ENCODE results near the gene DOK1. TPM values are rescaled to one million over a fixed set of nuclear protein-coding genes. Genes with fewer than 3 reads are reported as not detected.

Gene DOK1
- total and polyA plus RNA-seq, 2 donors (not counting 1 experiment from before 2014, with no cell fraction given) = 29.1 to 41.4 TPM

DNA sequence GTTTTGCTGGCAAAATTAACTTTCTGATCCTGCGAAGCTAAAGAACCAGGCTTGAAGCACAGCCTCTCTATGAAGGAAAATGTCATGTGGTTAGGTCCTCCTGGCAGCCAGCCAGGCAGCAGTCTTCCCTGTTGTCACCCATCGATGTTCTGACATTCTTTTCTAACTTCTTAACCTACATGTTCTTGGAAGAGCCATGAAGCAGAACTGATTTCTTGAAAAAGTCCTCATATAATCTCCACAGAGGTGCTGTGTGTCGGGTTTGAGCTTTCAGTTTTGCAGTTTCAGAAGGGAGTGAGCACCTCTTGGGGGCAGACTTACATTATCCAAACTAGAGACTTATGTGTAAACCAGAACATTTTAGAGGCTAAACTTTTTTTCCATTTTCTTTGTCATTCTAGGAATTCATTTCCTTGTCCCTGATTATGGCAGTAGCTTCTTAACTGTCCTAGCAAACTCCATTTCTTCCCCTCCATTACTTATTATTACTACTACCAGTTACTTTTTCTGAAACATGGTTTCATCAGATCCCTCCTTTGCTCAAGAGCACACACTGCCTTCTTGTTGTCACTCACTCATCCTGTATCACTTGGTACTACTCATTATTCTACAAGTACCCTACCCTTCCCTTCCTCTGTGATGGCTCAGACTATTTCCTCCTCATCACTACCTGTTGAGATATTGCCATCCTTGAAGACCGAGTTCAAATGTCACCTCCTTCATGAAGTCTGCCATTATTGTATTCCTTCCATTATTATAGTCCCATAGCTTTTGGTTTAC is 31.1 kb downstream of the DOK1 start:
- H3K4me2 ChIP-seq (replicated peaks; ENCODE audit: low read depth, low read length, poor library complexity, severe bottlenecking) = peak overlapping the region; percentile 15
- Mint-ChIP-seq H3K27me3 (peaks cover 10% of the 10 kb centered on the region), H3K27ac (peak overlapping the region; percentile 39), H3K4me3 (peak overlapping the region; percentile 63), H3K4me1 (peaks cover 9% of the 10 kb centered on the region), H3K9me3 (ENCODE audit: insufficient read depth) (no peaks in the 10 kb centered on the region)
- H2AFZ ChIP-seq (ENCODE audit: insufficient read depth, low read depth, low read length, poor library complexity, severe bottlenecking) = peak overlapping the region; percentile 46
- ATAC-seq (ENCODE audit: low read depth) (no peak), DNase-seq (peak; percentile 27)
- no peaks in the 10 kb centered on the region for H4K20me1 ChIP-seq (ENCODE audit: control insufficient read depth, insufficient read depth, low read length, poor library complexity, severe bottlenecking)
- TF ChIP-seq, protein P1, sequence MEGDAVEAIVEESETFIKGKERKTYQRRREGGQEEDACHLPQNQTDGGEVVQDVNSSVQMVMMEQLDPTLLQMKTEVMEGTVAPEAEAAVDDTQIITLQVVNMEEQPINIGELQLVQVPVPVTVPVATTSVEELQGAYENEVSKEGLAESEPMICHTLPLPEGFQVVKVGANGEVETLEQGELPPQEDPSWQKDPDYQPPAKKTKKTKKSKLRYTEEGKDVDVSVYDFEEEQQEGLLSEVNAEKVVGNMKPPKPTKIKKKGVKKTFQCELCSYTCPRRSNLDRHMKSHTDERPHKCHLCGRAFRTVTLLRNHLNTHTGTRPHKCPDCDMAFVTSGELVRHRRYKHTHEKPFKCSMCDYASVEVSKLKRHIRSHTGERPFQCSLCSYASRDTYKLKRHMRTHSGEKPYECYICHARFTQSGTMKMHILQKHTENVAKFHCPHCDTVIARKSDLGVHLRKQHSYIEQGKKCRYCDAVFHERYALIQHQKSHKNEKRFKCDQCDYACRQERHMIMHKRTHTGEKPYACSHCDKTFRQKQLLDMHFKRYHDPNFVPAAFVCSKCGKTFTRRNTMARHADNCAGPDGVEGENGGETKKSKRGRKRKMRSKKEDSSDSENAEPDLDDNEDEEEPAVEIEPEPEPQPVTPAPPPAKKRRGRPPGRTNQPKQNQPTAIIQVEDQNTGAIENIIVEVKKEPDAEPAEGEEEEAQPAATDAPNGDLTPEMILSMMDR (IDR thresholded peaks at IDR 0.05) = no peak
- TF ChIP-seq EZH2 (IDR thresholded peaks at IDR 0.05; ENCODE audit: borderline replicate concordance, insufficient read depth, low read depth, low read length, poor library complexity, severe bottlenecking) = no peak
- intact Hi-C loops (cut with micrococcal nuclease) = loop anchor here (2.0 to 5.0 kb wide), 2 partner anchors 55 to 193 kb away; no protein-coding TSS in a partner anchor
- 60% methylated on average over 1 of the region's 4 CpGs for WGBS (ENCODE audit: insufficient coverage)
- H3K4me3 ChIP-seq (ENCODE audit: control extremely low read depth in 1 of 5, extremely low read depth in 1 of 5, insufficient read depth in 1 of 5, low read depth in 2 of 5, low read length in 4 of 5) = no peak overlapping the region
- H3K9me3 ChIP-seq (ENCODE audit: control extremely low read depth in 1 of 3, control insufficient read depth in 2 of 3, insufficient read depth in 1 of 3, low read length in 2 of 3) = no peaks in the 10 kb centered on the region
- H3K27ac ChIP-seq (ENCODE audit: low read length in 2 of 2) = no peak overlapping the region
- no peaks in the 10 kb centered on the region for H3K36me3 ChIP-seq (replicated peaks in 1 of 2; ENCODE audit: control extremely low read depth in 1 of 2, control insufficient read depth in 1 of 2, extremely low read depth in 1 of 2, insufficient read depth in 2 of 2, low read length in 1 of 2)
- no peaks in the 10 kb centered on the region for H3K79me2 ChIP-seq (ENCODE audit: control insufficient read depth, insufficient read depth, low read length)
- no peak overlapping the region for H3K9ac ChIP-seq (ENCODE audit: low read length)
- peaks cover 0 to 6% of the 10 kb centered on the region in 2 donors for H3K4me1 ChIP-seq (ENCODE audit: control insufficient read depth in 2 of 2, insufficient read depth in 2 of 2, low read length in 2 of 2)
- peaks cover 0 to 4% (median 2%) of the 10 kb centered on the region in 4 experiments for H3K27me3 ChIP-seq (replicated peaks in 1 of 4; ENCODE audit: control extremely low read depth in 1 of 4, control insufficient read depth in 3 of 4, insufficient read depth in 4 of 4, low read length in 3 of 4)
- ChIA-PET POLR2A (interaction anchor here (0.9 to 1.3 kb wide), 2 partner anchors 82 to 103 kb away, joined by 3 to 6 read pairs; partner anchors contain the start of genes CCDC142 and TTC31), CTCF (interaction anchor here (0.8 to 9.3 kb wide), 21 partner anchors 11 to 757 kb away, joined by 3 to 149 read pairs (median 4); partner anchors contain the start of genes AUP1, CCDC142, DQX1 and HTRA2)
